HG02623 (cell line): ENCODE results near the gene CSNK1G2.
"Not testable (repeated sequence)": the region's sequence is repeated elsewhere in the genome, so short reads cannot be mapped to it uniquely, and the experiment has no call there.

Experiments used
- ATAC-seq: cut with Tn5 transposase; IDR thresholded peaks from one replicate; pipeline ENCODE4 v1.9.1; 2021; ENCODE audit warnings: moderate library complexity; ENCODE audit not compliant: unreplicated experiment

The CSNK1G2 gene

DNA sequence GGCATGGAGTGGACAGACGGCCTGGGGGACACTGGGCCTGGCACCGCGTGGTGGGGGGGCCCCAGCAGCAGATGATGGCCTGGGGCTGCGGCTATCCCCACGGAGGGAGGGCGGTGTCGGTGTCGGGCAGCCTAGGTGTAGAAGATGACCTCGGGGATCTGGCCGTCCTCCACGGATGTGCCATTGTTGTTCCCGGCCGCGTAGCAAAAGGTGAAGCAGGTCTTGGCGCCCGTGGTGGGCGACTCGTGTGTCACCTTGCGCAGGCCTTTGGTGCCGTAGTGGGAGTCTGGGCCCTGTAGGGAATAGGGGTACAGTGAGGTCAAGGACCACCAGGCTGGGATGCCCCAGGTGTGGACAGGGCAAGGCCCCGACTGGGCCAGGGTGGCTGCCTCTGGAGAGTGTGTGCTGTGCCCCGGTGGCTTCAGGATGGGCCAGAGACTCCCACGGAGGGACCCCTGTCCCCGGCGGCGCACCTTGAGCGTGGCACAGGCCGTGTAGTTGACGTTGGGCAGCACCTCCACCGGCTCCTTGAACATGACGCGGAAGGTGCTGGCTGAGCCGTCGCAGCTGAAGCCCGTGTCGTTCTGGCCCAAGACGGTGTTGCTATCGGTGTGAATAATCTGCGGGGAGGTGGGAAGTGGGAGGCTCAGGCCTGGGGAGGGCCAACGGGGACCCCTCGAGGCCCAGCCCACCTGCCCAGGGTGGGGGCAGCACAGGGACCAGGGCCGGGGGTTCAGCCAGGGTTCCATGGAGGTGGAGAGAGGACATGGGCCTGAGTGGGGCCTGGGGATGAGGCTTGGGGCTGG lies 45.6 kb downstream of the CSNK1G2 start:
- no peak for ATAC-seq

DNA sequence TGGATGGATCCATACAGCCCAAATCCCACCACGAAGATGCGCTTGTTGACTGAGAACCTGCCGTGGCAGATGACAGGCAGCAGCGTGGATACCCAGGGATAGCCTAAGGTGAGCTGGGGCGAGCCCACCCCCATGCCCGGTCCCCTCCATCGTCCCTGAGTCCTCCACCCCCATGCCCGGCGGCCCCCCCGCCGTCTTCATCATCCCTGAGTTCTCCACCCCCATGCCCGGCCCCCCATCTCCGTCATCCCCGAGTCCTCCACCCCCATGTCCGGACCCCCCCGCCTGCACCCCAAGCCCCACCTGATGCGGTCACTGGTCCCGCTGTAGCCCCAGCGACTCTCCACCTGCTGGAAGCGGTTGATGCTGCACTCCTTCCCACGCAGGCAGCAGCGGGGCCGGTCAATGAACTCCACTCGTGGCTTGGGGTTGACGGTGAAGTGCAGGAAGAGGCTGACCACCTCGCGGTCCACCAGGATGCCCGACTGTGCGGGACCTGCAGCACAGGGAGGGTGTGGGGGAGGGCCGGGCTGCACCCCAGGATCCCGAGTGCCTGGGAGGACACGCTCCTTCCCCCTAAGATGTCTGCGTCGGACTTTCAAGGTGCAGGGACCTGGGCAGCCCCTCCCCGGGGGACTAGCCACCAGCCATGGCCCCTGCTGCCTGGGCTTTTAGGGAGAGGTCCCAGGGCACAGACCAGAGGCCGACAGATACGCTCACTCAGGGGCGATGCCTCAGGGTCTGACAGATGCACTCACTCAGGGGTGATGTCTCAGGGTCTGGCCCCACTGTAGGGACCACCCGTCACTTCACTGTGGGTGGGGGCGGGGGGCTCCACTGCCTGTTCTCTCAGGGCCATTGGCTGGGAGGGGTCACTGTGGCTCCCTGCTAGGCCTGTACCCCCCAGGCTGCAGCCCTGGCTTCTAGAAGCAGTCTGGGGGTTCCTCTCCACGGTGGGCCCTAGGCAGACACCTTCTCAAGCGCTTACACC lies 46.5 kb downstream of the CSNK1G2 start:
- ATAC-seq: no peak

DNA sequence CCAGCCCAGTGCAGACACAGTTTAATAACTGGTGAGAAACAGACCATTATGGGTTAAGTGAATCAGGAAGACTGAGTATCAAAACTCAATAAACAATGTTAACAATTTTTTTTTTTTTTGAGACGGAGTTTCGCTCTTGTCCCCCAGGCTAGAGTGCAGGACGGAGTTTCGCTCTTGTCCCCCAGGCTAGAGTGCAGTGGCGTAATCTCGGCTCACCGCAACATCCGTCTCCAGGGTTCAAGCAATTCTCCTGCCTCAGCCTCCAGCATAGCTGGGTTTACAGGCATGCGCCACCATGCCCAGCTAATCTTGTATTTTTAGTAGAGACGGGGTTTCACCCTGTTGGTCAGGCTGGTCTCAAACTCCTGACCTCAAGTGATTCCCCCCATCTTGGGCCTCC lies 47.5 kb downstream of the CSNK1G2 start:
- not testable (repeated sequence) for ATAC-seq

DNA sequence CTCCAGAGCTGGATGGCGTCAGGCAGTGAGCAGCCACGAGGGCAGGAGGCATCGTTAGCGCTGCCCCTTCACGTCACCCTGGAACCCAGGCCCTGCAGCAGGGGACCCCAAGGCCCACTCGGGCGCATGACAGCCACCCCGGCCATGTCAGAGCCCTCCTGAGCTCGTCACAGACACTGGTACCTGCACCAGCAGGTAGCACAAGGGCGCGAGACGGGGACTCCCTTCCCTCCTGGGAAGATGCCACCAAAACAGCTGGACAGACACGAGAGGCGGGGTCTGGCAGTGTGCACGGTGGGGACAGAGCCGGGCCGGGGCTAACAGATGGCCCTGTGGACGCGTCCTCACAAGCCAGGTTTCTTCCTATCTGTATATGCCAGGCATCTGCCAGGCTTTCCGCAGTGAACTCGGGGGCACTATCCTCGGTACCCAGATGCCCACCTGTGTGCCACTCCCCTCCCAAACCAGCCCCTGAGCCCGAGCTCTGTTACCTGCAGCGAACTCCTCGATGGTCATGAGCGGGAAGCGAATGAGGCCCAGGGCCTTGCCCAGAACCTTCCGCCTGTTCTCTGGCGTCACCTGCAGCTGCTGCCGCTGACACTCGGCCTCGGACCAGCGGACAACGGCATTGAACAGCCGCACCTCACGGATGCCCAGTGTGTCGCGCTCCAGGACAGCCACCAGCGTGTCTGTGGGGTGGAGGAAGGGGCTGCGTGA lies 48.7 kb downstream of the CSNK1G2 start:
- no peak for ATAC-seq

- ATAC-seq: no peak
Measured at GRCh38 chr19:1990230-1991017, 49.5 kb downstream of the CSNK1G2 start.

- no peak for ATAC-seq
Measured at GRCh38 chr19:1991018-1991913, 50.3 kb downstream of the CSNK1G2 start.

DNA sequence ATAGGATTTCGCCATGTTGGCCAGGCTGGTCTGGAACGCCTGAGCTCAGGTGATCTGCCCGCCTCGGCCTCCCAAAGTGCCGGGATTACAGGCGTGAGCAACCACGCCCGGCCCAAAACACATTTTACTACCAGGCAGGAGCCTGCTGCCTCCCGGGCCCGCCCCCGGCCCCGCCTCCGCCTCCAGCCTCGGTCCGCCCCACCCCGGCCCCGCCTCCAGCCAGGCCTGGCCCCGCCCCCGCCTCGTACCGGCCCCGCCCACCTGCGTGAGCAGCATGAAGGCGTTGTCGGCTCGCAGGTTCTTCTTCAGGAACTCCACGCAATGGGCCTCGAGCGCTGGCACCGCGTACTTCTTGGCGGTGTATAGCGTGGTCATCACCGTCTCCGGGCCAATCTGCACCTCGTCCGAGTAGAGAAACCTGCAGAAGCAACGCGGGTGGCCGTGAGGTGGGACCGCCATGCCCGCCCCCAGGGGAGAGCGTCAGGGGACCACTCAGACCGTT lies 51.8 kb downstream of the CSNK1G2 start:
- ATAC-seq: no peak

DNA sequence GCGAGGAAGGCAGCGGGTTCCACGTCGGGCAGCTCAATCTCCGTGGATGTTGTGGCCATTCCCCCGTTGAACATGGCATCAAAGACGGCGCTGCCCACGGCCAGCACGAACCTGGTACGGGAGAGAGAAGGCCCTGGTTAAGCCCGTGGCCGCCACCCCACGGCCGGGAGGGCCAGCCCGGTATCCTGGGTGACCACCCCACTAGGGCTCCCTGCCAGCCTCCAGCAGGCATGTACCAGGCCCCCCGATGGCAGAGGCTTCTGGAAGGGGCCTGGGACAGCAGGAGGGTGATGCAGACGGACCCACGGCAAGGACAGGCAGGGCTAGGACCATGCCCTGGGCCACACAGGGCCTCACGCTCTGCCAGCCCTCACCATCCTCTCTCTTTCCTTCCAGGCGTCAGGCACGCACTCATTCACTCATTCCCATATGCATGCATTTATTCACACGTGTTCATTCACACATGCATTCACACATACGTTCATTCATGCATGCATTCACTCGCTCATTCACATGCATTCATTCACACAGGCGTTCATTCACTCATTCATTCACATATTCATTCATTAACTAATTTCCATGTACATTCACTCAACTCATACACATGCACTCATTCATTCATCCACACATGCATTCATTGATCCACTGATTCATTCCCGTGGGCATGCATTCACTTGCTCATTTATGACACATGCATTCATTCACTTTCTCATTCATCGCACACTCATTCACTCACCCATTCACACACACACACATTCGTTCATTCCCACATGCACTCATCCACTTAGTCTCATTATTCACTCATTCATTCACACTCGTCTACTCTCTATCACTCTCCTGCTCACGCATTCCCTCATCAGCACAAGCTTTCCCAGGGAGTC lies 56.6 kb downstream of the CSNK1G2 start:
- ATAC-seq: no peak

DNA sequence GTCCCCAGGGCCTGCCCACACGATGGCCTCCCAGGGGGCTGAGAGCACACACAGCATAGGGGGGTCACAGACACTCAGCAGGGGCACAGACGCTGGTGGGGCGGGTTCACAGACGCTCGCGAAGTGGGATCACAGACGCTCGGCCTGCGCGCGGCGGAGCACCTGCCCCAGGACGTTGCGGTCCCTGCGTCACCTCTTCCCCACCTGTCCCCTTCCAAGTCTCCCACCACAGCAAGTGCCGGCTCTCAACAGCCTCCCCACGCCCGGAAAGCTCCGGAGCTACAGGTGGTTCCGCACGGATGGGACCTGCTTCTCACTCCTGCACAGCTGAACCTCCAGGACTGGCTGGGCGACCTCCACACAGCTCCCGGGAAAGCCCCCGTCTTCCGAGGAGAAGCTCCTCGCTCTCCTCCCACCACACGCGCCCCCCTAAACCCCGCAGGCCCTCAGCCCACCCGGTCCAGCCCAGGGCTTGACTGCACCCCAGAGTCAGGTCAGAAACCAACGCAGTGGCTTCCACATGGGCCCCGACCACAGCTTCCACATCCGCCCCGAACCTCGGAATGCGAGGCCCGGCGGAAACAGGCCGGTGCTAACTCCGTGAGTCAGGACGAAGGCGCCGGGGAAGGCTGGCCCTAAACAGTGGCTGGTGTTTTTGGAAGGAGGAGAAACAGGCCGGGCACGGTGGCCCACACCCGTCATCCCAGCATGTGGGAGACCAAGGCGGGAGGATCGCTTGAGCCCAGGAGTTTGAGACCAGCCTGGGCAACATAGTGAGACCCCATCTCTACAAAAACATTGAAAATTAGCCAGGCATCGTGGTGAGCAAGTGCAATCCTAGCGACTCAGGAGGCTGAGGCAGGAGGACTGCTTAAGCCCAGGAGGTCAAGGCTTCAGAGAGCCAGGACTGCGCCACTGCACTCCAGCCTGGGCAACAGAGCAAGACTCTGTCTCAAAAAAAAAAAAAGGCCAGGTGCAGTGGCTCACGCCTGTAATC lies 58.0 kb downstream of the CSNK1G2 start:
- no peak for ATAC-seq

- no peak for ATAC-seq
Measured at GRCh38 chr19:1999856-2000515, 59.0 kb downstream of the CSNK1G2 start.

DNA sequence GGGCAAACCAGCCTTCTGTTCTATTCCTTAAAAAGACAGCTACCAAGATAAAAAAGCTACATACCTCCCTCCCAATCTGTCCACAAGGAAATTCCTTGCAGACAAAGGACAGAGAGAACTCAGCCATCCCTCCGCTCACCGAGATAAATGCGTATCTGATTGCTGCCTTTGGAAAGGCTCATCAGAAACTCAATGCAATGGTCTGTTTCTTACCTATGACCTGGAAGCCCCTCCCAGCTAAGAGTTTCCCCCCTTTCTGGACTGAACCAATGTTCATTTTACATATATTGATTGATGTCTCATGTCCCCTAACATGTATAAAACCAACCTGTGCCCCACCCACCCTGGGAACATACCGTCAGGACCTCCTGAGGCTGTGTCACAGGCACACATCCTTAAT lies 62.9 kb downstream of the CSNK1G2 start:
- ATAC-seq: no peak

DNA sequence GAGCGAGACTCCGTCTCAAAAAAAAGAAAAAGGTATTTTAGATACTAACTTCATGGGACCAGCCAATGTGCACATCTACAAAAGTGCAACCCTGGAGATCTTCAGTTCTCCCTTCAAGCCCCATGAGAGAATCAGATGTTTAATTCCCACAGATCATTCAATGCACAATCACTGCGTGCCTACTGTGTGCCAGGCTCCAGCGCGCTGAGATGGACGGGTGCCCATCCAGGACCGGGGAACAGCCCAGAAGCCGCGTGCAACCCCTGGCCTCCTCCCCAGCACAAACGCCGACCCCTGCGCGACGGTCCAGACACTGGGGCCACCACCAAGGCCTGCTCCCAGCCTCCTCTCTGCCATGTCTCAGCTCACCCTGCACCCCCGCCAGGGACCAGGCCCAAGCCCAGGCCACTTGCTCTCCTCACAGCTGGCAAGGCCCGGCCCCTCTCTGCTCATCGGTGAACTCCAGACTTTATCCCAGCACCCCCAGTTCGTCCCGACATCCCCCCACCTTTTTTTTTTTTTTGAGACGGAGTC lies 69.2 kb downstream of the CSNK1G2 start:
- no peak for ATAC-seq

DNA sequence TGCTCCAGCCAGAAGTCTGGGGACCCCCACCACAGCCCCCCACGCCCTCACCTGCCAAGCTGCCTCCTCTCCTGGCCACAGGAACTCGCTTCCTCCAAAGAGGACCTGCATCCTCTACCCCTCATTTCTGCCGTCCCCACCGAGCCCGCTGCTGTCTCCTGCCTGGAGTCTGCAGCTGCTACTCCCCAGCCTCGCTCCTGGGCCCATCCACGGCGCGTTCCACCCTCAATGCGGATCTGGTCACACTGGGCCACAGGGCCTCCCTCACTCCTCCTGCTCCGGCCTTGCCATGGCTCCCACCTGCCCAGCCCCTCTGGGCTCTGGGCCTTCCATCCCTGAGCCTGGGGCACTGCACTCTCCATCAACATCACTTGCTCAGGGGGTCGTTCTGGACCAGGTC lies 70.2 kb downstream of the CSNK1G2 start:
- ATAC-seq: no peak

GRCh38 chr19:2012941-2013682 lies 72.1 kb downstream of the CSNK1G2 start:
- no peak for ATAC-seq

DNA sequence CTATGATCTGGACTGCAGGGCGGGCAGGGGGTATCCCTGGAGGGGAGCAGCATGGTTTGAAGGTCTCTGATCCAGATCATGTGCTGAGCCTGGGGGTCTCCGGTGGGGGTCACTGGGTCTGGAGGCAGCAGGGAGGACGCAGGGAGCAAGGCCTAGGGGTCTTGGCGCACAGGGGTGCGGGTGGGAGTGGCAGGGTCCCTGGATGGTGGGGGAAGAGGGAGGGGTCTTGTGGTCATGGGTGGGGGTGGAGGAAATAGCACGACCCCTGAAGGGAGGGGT lies 72.7 kb downstream of the CSNK1G2 start:
- no peak for ATAC-seq

DNA sequence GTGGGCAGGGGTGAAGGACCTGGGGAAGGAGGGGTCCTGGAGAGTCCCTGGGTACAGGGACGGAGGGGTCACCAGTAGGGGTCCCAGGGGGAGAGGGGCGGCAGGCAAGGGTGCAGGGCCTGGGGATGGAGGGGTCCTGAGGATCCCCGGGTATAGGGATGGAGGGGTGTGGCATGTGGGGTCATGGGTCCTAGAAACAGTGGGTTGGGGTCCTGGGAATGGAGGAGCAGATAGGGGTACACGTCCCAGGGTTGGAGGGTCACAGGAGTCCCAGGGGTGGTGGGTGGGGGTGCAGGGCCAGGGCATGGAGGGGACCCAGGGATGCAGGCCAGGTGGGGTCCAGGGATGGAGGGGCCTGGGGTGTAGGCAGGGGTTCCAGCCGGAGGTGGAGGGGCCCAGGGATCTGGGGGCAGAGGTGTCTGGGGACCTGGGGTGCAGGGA lies 73.2 kb downstream of the CSNK1G2 start:
- no peak for ATAC-seq
